Osteoblast (primary cell): Measurements from ENCODE around the gene BMP2K. TPM values are rescaled to one million over a fixed set of nuclear protein-coding genes. Genes with fewer than 3 reads are reported as not detected.

Source experiments
- DNase-seq: peaks from one replicate; pipeline ENCODE4 v3.0.0; 2011; ENCODE audit warnings: low spot score, mixed read lengths; ENCODE audit not compliant: insufficient read length; ENCODE audit errors: missing footprints
- H2AFZ ChIP-seq: 2 replicates; pipeline ENCODE4 v1.6.0; 2011; ENCODE audit warnings: mild to moderate bottlenecking, low read length
- H3K27ac ChIP-seq: 2 replicates; pipeline ENCODE4 v1.5.1; 2011; ENCODE audit warnings: mild to moderate bottlenecking, low read depth, low read length, moderate library complexity
- H3K27me3 ChIP-seq: 2 replicates; pipeline ENCODE4 v1.6.0; 2012; ENCODE audit warnings: mild to moderate bottlenecking, control low read depth, inconsistent platforms, low read length, moderate library complexity; ENCODE audit not compliant: insufficient read depth
- H3K36me3 ChIP-seq: 2 replicates; pipeline ENCODE4 v1.5.1; 2011; ENCODE audit warnings: mild to moderate bottlenecking, low read length, control low read depth, moderate library complexity; ENCODE audit not compliant: insufficient read depth
- H3K4me1 ChIP-seq: 2 replicates; pipeline ENCODE4 v1.5.1; 2011; ENCODE audit warnings: mild to moderate bottlenecking, low read length, control low read depth, moderate library complexity; ENCODE audit not compliant: insufficient read depth
- H3K4me2 ChIP-seq: 2 replicates; pipeline ENCODE4 v1.6.0; 2011; ENCODE audit warnings: mild to moderate bottlenecking, low read length; ENCODE audit not compliant: insufficient read depth
- H3K4me3 ChIP-seq: fragments of 200-600 bp; sonication (generic); 3 replicates; pipeline ENCODE4 v1.5.1; 2012; ENCODE audit warnings: mild to moderate bottlenecking, low read length, inconsistent platforms; ENCODE audit not compliant: insufficient read depth
- H3K79me2 ChIP-seq: 2 replicates; pipeline ENCODE4 v1.6.0; 2012; ENCODE audit warnings: mild to moderate bottlenecking, low read length, control low read depth, inconsistent platforms; ENCODE audit not compliant: insufficient read depth
- H3K9me3 ChIP-seq: 2 replicates; pipeline ENCODE4 v1.5.1; 2011; ENCODE audit warnings: low read depth, low read length, control low read depth
- H4K20me1 ChIP-seq: 2 replicates; pipeline ENCODE4 v1.6.0; 2012; ENCODE audit warnings: mild to moderate bottlenecking, low read length, control low read depth; ENCODE audit not compliant: insufficient read depth
- total RNA-seq: library from RNA; depleted of rRNA; stranded (reverse); fragments of >200 nt; gene quantifications from 2 replicates; pipeline ENCODE4 v1.2.3, GENCODE V29; 2012
- TF ChIP-seq, protein P1 (sequence below): IDR thresholded peaks from 2 replicates; pipeline ENCODE4 v1.5.1; 2011; ENCODE audit warnings: mild to moderate bottlenecking, low read depth, low read length, moderate library complexity; ENCODE audit errors: extremely low read depth

BMP2K gene
- total RNA-seq, 1 donor = 61.2 TPM

DNA sequence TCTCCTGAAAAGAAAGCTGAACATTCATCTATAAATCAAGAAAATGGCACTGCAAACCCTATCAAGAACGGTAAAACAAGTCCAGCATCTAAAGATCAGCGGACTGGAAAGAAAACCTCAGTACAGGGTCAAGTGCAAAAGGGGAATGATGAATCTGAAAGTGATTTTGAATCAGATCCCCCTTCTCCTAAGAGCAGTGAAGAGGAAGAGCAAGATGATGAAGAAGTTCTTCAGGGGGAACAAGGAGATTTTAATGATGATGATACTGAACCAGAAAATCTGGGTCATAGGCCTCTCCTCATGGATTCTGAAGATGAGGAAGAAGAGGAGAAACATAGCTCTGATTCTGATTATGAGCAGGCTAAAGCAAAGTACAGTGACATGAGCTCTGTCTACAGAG, 134.5 kb downstream of the BMP2K start:
- Histone ChIP-seq H3K27me3 (no peaks in the 10 kb centered on the region), H3K79me2 (no peaks in the 10 kb centered on the region), H2AFZ (no peak overlapping the region), H4K20me1 (no peaks in the 10 kb centered on the region), H3K27ac (no peak overlapping the region), H3K9me3 (no peaks in the 10 kb centered on the region), H3K4me3 (no peak overlapping the region), H3K4me2 (no peak overlapping the region), H3K4me1 (no peaks in the 10 kb centered on the region), H3K36me3 (peaks cover 10% of the 10 kb centered on the region)
- DNase-seq = no peak
- TF ChIP-seq, protein P1, sequence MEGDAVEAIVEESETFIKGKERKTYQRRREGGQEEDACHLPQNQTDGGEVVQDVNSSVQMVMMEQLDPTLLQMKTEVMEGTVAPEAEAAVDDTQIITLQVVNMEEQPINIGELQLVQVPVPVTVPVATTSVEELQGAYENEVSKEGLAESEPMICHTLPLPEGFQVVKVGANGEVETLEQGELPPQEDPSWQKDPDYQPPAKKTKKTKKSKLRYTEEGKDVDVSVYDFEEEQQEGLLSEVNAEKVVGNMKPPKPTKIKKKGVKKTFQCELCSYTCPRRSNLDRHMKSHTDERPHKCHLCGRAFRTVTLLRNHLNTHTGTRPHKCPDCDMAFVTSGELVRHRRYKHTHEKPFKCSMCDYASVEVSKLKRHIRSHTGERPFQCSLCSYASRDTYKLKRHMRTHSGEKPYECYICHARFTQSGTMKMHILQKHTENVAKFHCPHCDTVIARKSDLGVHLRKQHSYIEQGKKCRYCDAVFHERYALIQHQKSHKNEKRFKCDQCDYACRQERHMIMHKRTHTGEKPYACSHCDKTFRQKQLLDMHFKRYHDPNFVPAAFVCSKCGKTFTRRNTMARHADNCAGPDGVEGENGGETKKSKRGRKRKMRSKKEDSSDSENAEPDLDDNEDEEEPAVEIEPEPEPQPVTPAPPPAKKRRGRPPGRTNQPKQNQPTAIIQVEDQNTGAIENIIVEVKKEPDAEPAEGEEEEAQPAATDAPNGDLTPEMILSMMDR = no peak

DNA sequence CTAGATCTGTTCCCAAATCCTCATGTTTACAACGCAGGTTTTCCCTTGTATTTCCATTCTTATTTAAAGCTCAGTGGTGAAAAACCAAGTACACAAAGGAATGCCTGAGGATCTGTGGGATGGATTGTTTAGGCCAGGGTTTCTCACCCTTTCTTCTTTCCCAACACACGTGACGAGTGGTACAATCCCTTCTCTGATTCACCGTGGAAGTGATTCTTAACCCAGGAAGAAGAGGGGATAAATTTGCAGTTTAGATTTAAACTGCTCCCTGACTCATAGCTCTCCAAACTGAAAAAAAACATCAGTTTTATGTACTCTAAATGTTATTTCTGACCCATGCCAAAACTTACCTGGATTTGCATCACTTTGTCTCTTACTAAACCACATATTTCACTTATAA, 146.1 kb downstream of the BMP2K start:
- no peak for DNase-seq
- Histone ChIP-seq H4K20me1 (no peaks in the 10 kb centered on the region), H3K9me3 (no peaks in the 10 kb centered on the region), H3K4me2 (peak overlapping the region; percentile 34), H3K27me3 (no peaks in the 10 kb centered on the region), H2AFZ (peak overlapping the region; percentile 11), H3K79me2 (no peaks in the 10 kb centered on the region), H3K36me3 (peaks cover 3% of the 10 kb centered on the region), H3K4me3 (no peak overlapping the region), H3K4me1 (peaks cover 9% of the 10 kb centered on the region), H3K27ac (peak overlapping the region; percentile 52)
- TF ChIP-seq, protein P1 = no peak

DNA sequence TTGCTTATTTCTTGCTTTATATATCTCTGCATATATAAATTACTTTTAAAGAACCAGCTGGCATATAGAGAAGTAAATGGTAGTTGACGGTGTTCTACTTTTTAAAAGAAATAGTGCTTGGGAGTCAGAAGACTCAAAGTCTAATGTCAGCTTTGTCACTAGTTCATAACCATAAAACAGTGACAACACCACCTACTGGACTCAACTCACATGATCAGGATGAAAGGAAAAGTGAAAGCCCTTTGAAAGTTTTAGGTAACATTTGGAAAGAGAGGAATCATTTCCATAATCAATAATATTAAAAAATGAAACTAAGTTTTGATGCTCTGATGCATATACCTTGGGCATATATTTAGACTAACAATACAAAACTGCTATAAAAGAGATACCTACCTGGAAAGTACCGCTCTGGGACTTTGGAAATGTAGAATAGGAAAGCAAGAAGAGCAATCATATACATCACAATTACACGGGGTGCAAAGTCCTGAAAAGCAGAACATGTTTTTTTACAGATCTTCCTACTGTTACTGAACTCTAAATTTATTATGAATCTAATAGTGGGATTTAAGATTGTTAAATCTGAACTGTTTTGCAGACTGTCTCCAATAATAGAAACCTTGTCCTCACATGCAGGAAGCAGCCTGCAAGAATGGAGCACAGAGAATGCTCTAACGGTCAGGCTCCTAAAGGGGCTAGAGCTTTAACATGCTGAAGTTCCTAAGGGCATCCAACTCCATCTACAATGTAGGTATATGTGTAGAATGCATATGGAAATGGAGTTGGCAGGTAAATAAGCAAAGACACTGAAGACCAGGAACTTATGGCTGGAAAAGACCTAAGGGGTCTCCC, 147.5 kb downstream of the BMP2K start:
- Histone ChIP-seq H3K4me2 (no peak overlapping the region), H2AFZ (no peak overlapping the region), H3K27me3 (no peaks in the 10 kb centered on the region), H3K27ac (no peak overlapping the region), H3K9me3 (no peaks in the 10 kb centered on the region), H3K36me3 (no peaks in the 10 kb centered on the region), H3K4me1 (peaks cover 9% of the 10 kb centered on the region), H3K79me2 (no peaks in the 10 kb centered on the region), H3K4me3 (no peak overlapping the region), H4K20me1 (no peaks in the 10 kb centered on the region)
- DNase-seq = no peak
- TF ChIP-seq, protein P1 = no peak

DNA sequence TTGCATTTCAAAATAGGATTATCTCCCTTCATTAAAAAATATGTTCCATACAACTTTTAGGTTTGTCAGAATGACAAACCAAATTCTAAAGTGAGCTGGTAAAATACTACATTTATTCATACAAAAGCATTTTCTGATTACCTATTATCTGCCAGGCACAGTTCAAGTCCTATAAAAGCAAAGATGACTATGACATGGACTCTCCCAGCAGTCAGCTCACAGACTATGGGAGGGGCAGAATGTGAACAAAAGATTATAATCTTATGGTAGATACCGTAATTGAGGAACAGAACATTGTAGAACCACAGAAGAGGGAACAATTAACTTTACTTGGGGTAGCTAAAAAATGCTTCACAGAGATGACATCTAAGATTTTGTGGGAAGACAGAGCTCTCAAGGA, 150.7 kb downstream of the BMP2K start:
- Histone ChIP-seq H3K4me1 (peaks cover 9% of the 10 kb centered on the region), H3K4me3 (no peak overlapping the region), H3K27ac (no peak overlapping the region), H3K79me2 (no peaks in the 10 kb centered on the region), H4K20me1 (no peaks in the 10 kb centered on the region), H3K27me3 (no peaks in the 10 kb centered on the region), H3K4me2 (no peak overlapping the region), H3K9me3 (no peaks in the 10 kb centered on the region), H2AFZ (no peak overlapping the region), H3K36me3 (peaks cover 6% of the 10 kb centered on the region)
- TF ChIP-seq, protein P1 = no peak
- DNase-seq = no peak
